K562 (cell line): ENCODE measurements around the gene ZNF165. TPM values are rescaled to one million over a fixed set of nuclear protein-coding genes. Genes with fewer than 3 reads are reported as not detected.
A peak's percentile ranks its signal among the peaks of the same experiment; 100 is the strongest.

Source experiments
- ATF4 ChIP-seq: fragments of 450-650 bp; formaldehyde crosslinking; IDR thresholded peaks from 2 replicates; pipeline ENCODE4 v1.4.0; 2022; ENCODE audit warnings: mild to moderate bottlenecking, moderate library complexity
- E2F1 ChIP-seq: sonication (generic); formaldehyde crosslinking; IDR thresholded peaks from 2 replicates; pipeline ENCODE4 v1.8.1; 2023; ENCODE audit warnings: mild to moderate bottlenecking, missing genetic modification reagents, moderate library complexity
- ESRRB ChIP-seq: fragments of 250-450 bp; sonication (Bioruptor Pico); IDR thresholded peaks from 2 replicates; pipeline ENCODE4 v1.5.0; 2020; ENCODE audit warnings: mild to moderate bottlenecking, moderate library complexity, borderline replicate concordance
- ETV1 ChIP-seq: fragments of 450-650 bp; conservative IDR thresholded peaks from 2 replicates; pipeline ENCODE4 v1.6.1; 2016; ENCODE audit warnings: missing genetic modification characterization, control low read depth, low read depth, missing compliant biosample characterization
- MXI1 ChIP-seq: IDR thresholded peaks from 2 replicates; pipeline ENCODE4 v1.6.1; 2011; ENCODE audit warnings: low read depth, mild to moderate bottlenecking, improper control_type of control experiment, low read length
- POLR2AphosphoS2 ChIP-seq: IDR thresholded peaks from 2 replicates; pipeline ENCODE4 v1.6.1; 2012; ENCODE audit warnings: low read length, improper control_type of control experiment
- RBM39 ChIP-seq: fragments of 200-400 bp; formaldehyde crosslinking; optimal IDR thresholded peaks from 2 replicates; pipeline ENCODE3; 2018; ENCODE audit warnings: low read depth, low read length
- TGIF2 ChIP-seq: sonication (generic); formaldehyde crosslinking; IDR thresholded peaks from 2 replicates; pipeline ENCODE4 v1.8.1; 2022; ENCODE audit warnings: mild to moderate bottlenecking, missing genetic modification reagents, moderate library complexity
- XRCC3 ChIP-seq: fragments of 450-650 bp; IDR thresholded peaks from 2 replicates; pipeline ENCODE4 v1.6.1; 2017; ENCODE audit warnings: mild to moderate bottlenecking, moderate library complexity
- ZHX1 ChIP-seq: fragments of 150-350 bp; conservative IDR thresholded peaks from 2 replicates; pipeline ENCODE4 v1.6.1; 2014; ENCODE audit warnings: low read length
- ZNF449 ChIP-seq: fragments of 250-450 bp; sonication (Bioruptor Pico); IDR thresholded peaks from 2 replicates; pipeline ENCODE4 v1.8.0; 2022; ENCODE audit warnings: moderate library complexity, mild to moderate bottlenecking, inconsistent platforms
- ZNF512 ChIP-seq: IDR thresholded peaks from 2 replicates; pipeline ENCODE4 v1.6.1; 2016; ENCODE audit warnings: missing genetic modification characterization, missing compliant biosample characterization
- ZNF592 ChIP-seq: fragments of 450-650 bp; IDR thresholded peaks from 2 replicates; pipeline ENCODE4 v1.6.1; 2017; ENCODE audit warnings: antibody characterized with exemption, mild to moderate bottlenecking
- polyA plus RNA-seq, 8 experiments: library from polyadenylated mRNA; depleted of rRNA in 4 of 8; stranded (reverse) in 5 of 8; unstranded in 3 of 8; fragments of >200 nt; fragmentation: Nextera tagmentation in 2 of 8; fragmentation: Illumina TruSeq in 1 of 8; extraction: Ambion mirVana in 2 of 8; extraction: Trizol in 1 of 8; gene quantifications; 2 replicates each; pipeline versions ENCODE4 v1.2.1 to v1.2.3, GENCODE V29; 2011 to 2014; ENCODE audit warnings: inconsistent platforms in 1 of 8, missing spikeins in 1 of 8
- total RNA-seq, 7 experiments: library from RNA; depleted of rRNA in 6 of 7; stranded (reverse); fragments of >200 nt in 6 of 7; fragmentation: Illumina TruSeq in 2 of 7; extraction: Trizol in 2 of 7; gene quantifications; 2 replicates each; pipeline versions ENCODE4 v1.2.1 to v1.2.3, GENCODE V29; 2011 to 2021; ENCODE audit warnings: low replicate concordance in 1 of 7

Gene ZNF165
- total and polyA plus RNA-seq, 9 of the 15 experiments (the other 6 are each of a cell fraction or from before 2014, with no cell fraction given) = 0.82 to 3.6 (median 1.2) TPM

- peak; percentile 80 for TF ChIP-seq ZNF592
- TF ChIP-seq MXI1 = peak; percentile 68; the same call in 1 of the 2 replicates
- no peak for TF ChIP-seq ESRRB (CRISPR knock-in tag)
- no peak for TF ChIP-seq XRCC3
- TF ChIP-seq RBM39 = peak; percentile 97
- 0 out of 2 replicates have a peak, but pooled peaks have one; percentile 8 for TF ChIP-seq ZNF449 (CRISPR knock-in tag)
- TF ChIP-seq E2F1 (CRISPR knock-in tag) = peak; percentile 84; the same call in 1 of the 2 replicates
- peak; percentile 74 for TF ChIP-seq ZHX1
- TF ChIP-seq POLR2AphosphoS2 = 0 out of 2 replicates have a peak, but pooled peaks have one; percentile 59
- peak; percentile 8; the same call in 1 of the 2 replicates for TF ChIP-seq ATF4 (CRISPR knock-in tag)
- TF ChIP-seq ZNF512 = no peak
- peak; percentile 90 for TF ChIP-seq ETV1
- TF ChIP-seq TGIF2 = no peak
These were observed 56.5 kb downstream of the ZNF165 start (continued) for GRCh38 chr6:28136585-28137504.
